K562 treated with DMSO at 1 percent for 24 hours (cell line): Measurements from ENCODE around the gene C13orf42. TPM values are rescaled to one million over a fixed set of nuclear protein-coding genes. Genes with fewer than 3 reads are reported as not detected.

ENCODE experiments used
- total RNA-seq: library from RNA; unstranded; fragments of 300-600 nt; gene quantifications from 2 replicates; pipeline ENCODE4 v1.2.3, GENCODE V29; 2022; ENCODE audit warnings: low read depth; ENCODE audit not compliant: insufficient read depth

Gene C13orf42
- not detected in 2 replicates for total RNA-seq

GRCh38 chr13:51111174-51111573, at the start of gene C13orf42:
Gene C13orf42, minus strand, starts transcription at chr13:51111274. Its CDS starts 65 bp downstream, at chr13:51111209.

Other genes with a start within 250 kb of the C13orf42 start
- gene RNASEH2B, start 201.5 kb downstream of the C13orf42 start, total RNA-seq = 31.0 and 44.1 TPM in 2 replicates
- not detected in 2 replicates for gene FAM124A, start 111.1 kb upstream of the C13orf42 start, total RNA-seq
- gene SERPINE3, start 228.4 kb upstream of the C13orf42 start, total RNA-seq = not detected in 2 replicates